K562 (cell line): Measurements from ENCODE around the gene TMCO1. TPM values are rescaled to one million over a fixed set of nuclear protein-coding genes. Genes with fewer than 3 reads are reported as not detected.

Source experiments
- ERF ChIP-seq: fragments of 450-650 bp; formaldehyde crosslinking; IDR thresholded peaks from 2 replicates; pipeline ENCODE4 v1.4.0; 2020; ENCODE audit warnings: mild to moderate bottlenecking, mixed read lengths
- HCFC1 ChIP-seq: IDR thresholded peaks from 2 replicates; pipeline ENCODE4 v1.6.1; 2012; ENCODE audit warnings: low read depth, low read length, improper control_type of control experiment
- MXI1 ChIP-seq: IDR thresholded peaks from 2 replicates; pipeline ENCODE4 v1.6.1; 2011; ENCODE audit warnings: low read depth, mild to moderate bottlenecking, improper control_type of control experiment, low read length
- NBN ChIP-seq: fragments of 450-650 bp; IDR thresholded peaks from 2 replicates; pipeline ENCODE4 v1.6.1; 2016; ENCODE audit warnings: low read depth, mild to moderate bottlenecking
- NCOA6 ChIP-seq: fragments of 450-650 bp; IDR thresholded peaks from 2 replicates; pipeline ENCODE4 v1.6.1; 2017; ENCODE audit warnings: mild to moderate bottlenecking
- OTX1 ChIP-seq: fragments of 450-650 bp; formaldehyde crosslinking; IDR thresholded peaks from 2 replicates; pipeline ENCODE4 v1.4.0; 2022; ENCODE audit warnings: mild to moderate bottlenecking
- PKNOX1 ChIP-seq: fragments of 450-650 bp; IDR thresholded peaks from 2 replicates; pipeline ENCODE4 v1.6.1; 2016
- RB1 ChIP-seq: fragments of 450-650 bp; IDR thresholded peaks from 2 replicates; pipeline ENCODE4 v1.6.1; 2017; ENCODE audit warnings: low read depth, mild to moderate bottlenecking
- RFX1 ChIP-seq: fragments of 450-650 bp; IDR thresholded peaks from 2 replicates; pipeline ENCODE4 v1.6.1; 2016; ENCODE audit warnings: mild to moderate bottlenecking, moderate library complexity
- SIN3B ChIP-seq: fragments of 450-650 bp; IDR thresholded peaks from 2 replicates; pipeline ENCODE4 v1.6.1; 2017; ENCODE audit warnings: low read depth, mild to moderate bottlenecking, moderate library complexity
- THRB ChIP-seq: fragments of 450-650 bp; formaldehyde crosslinking; conservative IDR thresholded peaks from 2 replicates; pipeline ENCODE4 v1.4.0; 2022; ENCODE audit warnings: mild to moderate bottlenecking, missing genetic modification characterization
- TOE1 ChIP-seq, 2 experiments: fragments of 450-650 bp in 1 of 2; sonication (generic) in 1 of 2; formaldehyde crosslinking in 1 of 2; IDR thresholded peaks; 2 replicates each; pipeline versions ENCODE4 v1.7.1 to v1.8.0; 2016 to 2022; ENCODE audit warnings: borderline replicate concordance in 2 of 2, mild to moderate bottlenecking in 2 of 2, antibody characterized with exemption in 1 of 2, inconsistent platforms in 1 of 2, low read depth in 1 of 2, missing genetic modification reagents in 1 of 2, moderate library complexity in 1 of 2
- ZNF263 ChIP-seq: sonication (generic); formaldehyde crosslinking; IDR thresholded peaks from 2 replicates; pipeline ENCODE4 v1.8.0; 2022; ENCODE audit warnings: mild to moderate bottlenecking, missing genetic modification reagents, borderline replicate concordance
- ZNF507 ChIP-seq: conservative IDR thresholded peaks from 2 replicates; pipeline ENCODE4 v1.6.1; 2017; ENCODE audit warnings: missing genetic modification characterization, missing compliant biosample characterization
- polyA plus RNA-seq, 8 experiments: library from polyadenylated mRNA; depleted of rRNA in 4 of 8; stranded (reverse) in 5 of 8; unstranded in 3 of 8; fragments of >200 nt; fragmentation: Nextera tagmentation in 2 of 8; fragmentation: Illumina TruSeq in 1 of 8; extraction: Ambion mirVana in 2 of 8; extraction: Trizol in 1 of 8; gene quantifications; 2 replicates each; pipeline versions ENCODE4 v1.2.1 to v1.2.3, GENCODE V29; 2011 to 2014; ENCODE audit warnings: inconsistent platforms in 1 of 8, missing spikeins in 1 of 8
- total RNA-seq, 7 experiments: library from RNA; depleted of rRNA in 6 of 7; stranded (reverse); fragments of >200 nt in 6 of 7; fragmentation: Illumina TruSeq in 2 of 7; extraction: Trizol in 2 of 7; gene quantifications; 2 replicates each; pipeline versions ENCODE4 v1.2.1 to v1.2.3, GENCODE V29; 2011 to 2021; ENCODE audit warnings: low replicate concordance in 1 of 7
- TF ChIP-seq, protein P1 (sequence below): sonication (generic); formaldehyde crosslinking; IDR thresholded peaks from 2 replicates; pipeline ENCODE4 v1.8.0; 2022; ENCODE audit warnings: mild to moderate bottlenecking, missing genetic modification reagents
- TF ChIP-seq, protein P2 (sequence below): fragments of 250-450 bp; sonication (Bioruptor Pico); IDR thresholded peaks from 2 replicates; pipeline ENCODE4 v1.5.0; 2021; ENCODE audit warnings: mild to moderate bottlenecking, borderline replicate concordance

The TMCO1 gene
- total and polyA plus RNA-seq, 9 of the 15 experiments (the other 6 are each of a cell fraction or from before 2014, with no cell fraction given), result 69.3 to 561 (median 175) TPM

DNA sequence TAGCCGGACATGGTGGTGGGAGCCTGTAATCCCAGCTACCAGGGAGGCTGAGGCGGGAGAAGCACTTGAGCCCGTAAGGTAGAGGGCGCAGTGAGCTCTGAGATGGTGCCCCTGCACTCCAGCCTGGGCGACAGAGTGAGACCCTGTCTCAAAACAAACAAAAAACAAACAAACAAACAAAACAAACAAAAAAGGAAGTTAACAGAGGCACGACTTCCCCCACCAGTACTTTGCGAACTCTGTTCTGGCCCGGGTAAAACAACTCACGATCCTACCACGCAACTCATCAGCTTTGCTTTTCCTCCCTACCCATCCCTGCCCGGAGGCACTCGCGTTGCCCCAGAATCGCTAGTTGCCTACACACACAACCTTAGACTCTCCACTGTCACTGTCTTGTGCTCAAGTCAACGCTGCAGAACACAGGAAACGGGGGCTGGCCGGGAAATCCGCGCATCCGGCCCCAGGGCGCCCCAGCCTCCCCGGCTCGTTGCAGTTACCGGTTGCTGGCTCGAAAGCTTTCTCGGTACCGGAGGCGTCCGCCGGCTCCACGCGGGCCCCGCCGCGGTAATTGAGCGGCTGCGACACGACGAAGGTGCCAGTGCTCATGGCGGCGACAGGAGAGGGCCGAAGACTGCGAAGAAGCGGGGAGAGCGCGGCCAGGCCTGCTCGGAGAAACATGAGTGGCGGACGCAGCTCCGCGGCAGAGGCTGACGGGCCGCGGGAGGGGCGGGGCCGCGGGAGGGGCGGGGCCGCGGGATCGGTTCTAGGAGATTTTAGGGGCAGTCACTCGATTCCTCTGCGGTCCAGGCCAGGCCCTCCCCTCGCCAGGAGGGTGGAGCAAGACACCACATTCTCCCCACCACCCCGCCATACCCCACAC lies 70.5 kb downstream of the TMCO1 start, which contains the start of gene ALDH9A1 (continued):
- TF ChIP-seq THRB (CRISPR knock-in tag) (no peak), RB1 (peak; percentile 49; the same call in 1 of the 2 replicates), MXI1 (no peak), NCOA6 (no peak), NBN (peak; percentile 51; the same call in 1 of the 2 replicates), SIN3B (peak; percentile 76), ERF (CRISPR knock-in tag) (no peak), PKNOX1 (peak; percentile 86), ZNF263 (CRISPR knock-in tag) (peak; percentile 64; the same call in 1 of the 2 replicates), TOE1 (IDR thresholded peaks at IDR 0.05; ENCODE audit: borderline replicate concordance) (peak; percentile 76; the same call in 1 of the 2 replicates), TOE1 (CRISPR knock-in tag; IDR thresholded peaks at IDR 0.05; ENCODE audit: borderline replicate concordance, low read depth) (0 out of 2 replicates have a peak, but pooled peaks have one; percentile 23), HCFC1 (no peak), OTX1 (CRISPR knock-in tag) (no peak), ZNF507 (tag) (no peak), RFX1 (no peak)
- TF ChIP-seq, protein P1, sequence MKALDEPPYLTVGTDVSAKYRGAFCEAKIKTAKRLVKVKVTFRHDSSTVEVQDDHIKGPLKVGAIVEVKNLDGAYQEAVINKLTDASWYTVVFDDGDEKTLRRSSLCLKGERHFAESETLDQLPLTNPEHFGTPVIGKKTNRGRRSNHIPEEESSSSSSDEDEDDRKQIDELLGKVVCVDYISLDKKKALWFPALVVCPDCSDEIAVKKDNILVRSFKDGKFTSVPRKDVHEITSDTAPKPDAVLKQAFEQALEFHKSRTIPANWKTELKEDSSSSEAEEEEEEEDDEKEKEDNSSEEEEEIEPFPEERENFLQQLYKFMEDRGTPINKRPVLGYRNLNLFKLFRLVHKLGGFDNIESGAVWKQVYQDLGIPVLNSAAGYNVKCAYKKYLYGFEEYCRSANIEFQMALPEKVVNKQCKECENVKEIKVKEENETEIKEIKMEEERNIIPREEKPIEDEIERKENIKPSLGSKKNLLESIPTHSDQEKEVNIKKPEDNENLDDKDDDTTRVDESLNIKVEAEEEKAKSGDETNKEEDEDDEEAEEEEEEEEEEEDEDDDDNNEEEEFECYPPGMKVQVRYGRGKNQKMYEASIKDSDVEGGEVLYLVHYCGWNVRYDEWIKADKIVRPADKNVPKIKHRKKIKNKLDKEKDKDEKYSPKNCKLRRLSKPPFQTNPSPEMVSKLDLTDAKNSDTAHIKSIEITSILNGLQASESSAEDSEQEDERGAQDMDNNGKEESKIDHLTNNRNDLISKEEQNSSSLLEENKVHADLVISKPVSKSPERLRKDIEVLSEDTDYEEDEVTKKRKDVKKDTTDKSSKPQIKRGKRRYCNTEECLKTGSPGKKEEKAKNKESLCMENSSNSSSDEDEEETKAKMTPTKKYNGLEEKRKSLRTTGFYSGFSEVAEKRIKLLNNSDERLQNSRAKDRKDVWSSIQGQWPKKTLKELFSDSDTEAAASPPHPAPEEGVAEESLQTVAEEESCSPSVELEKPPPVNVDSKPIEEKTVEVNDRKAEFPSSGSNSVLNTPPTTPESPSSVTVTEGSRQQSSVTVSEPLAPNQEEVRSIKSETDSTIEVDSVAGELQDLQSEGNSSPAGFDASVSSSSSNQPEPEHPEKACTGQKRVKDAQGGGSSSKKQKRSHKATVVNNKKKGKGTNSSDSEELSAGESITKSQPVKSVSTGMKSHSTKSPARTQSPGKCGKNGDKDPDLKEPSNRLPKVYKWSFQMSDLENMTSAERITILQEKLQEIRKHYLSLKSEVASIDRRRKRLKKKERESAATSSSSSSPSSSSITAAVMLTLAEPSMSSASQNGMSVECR (CRISPR knock-in tag), result peak; percentile 61; the same call in 1 of the 2 replicates
- TF ChIP-seq, protein P2, sequence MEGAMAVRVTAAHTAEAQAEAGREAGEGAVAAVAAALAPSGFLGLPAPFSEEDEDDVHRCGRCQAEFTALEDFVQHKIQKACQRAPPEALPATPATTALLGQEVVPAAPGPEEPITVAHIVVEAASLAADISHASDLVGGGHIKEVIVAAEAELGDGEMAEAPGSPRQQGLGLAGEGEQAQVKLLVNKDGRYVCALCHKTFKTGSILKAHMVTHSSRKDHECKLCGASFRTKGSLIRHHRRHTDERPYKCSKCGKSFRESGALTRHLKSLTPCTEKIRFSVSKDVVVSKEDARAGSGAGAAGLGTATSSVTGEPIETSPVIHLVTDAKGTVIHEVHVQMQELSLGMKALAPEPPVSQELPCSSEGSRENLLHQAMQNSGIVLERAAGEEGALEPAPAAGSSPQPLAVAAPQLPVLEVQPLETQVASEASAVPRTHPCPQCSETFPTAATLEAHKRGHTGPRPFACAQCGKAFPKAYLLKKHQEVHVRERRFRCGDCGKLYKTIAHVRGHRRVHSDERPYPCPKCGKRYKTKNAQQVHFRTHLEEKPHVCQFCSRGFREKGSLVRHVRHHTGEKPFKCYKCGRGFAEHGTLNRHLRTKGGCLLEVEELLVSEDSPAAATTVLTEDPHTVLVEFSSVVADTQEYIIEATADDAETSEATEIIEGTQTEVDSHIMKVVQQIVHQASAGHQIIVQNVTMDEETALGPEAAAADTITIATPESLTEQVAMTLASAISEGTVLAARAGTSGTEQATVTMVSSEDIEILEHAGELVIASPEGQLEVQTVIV (CRISPR knock-in tag), result no peak
